Neural progenitor cell (in vitro differentiated cells): Measurements from ENCODE around the gene INPP5D. TPM values are rescaled to one million over a fixed set of nuclear protein-coding genes. Genes with fewer than 3 reads are reported as not detected.

Experiments used
- DNase-seq: peaks from one replicate; pipeline ENCODE4 v3.0.0-alpha.2; 2016; ENCODE audit warnings: low spot score
- H2AFZ ChIP-seq: fragments of 200-600 bp; sonication (generic); replicated peaks from 2 replicates; pipeline ENCODE4 v1.6.1; 2016; ENCODE audit warnings: antibody characterized with exemption
- H3F3A ChIP-seq: fragments of 200-600 bp; sonication (generic); 2 replicates; pipeline ENCODE4 v1.6.1; 2016; ENCODE audit warnings: antibody characterized with exemption, low read depth
- H3K27ac ChIP-seq: fragments of 200-600 bp; sonication (generic); 2 replicates; pipeline ENCODE4 v1.5.1; 2016; ENCODE audit warnings: mild to moderate bottlenecking
- H3K27me3 ChIP-seq: fragments of 200-600 bp; sonication (generic); 2 replicates; pipeline ENCODE4 v1.6.1; 2016; ENCODE audit warnings: mild to moderate bottlenecking, moderate library complexity
- H3K36me3 ChIP-seq: fragments of 200-600 bp; sonication (generic); 2 replicates; pipeline ENCODE4 v1.5.1; 2016
- H3K4me1 ChIP-seq: fragments of 200-600 bp; sonication (generic); 2 replicates; pipeline ENCODE4 v1.6.1; 2016; ENCODE audit warnings: mixed run types
- H3K4me2 ChIP-seq: fragments of 200-600 bp; sonication (generic); 2 replicates; pipeline ENCODE4 v1.6.1; 2016
- H3K4me3 ChIP-seq: fragments of 200-600 bp; sonication (generic); 2 replicates; pipeline ENCODE4 v1.5.1; 2016
- H3K79me2 ChIP-seq: fragments of 200-600 bp; sonication (generic); 2 replicates; pipeline ENCODE4 v1.6.1; 2016; ENCODE audit warnings: low read depth
- H3K9ac ChIP-seq: fragments of 200-600 bp; sonication (generic); 2 replicates; pipeline ENCODE4 v1.6.1; 2016
- H3K9me3 ChIP-seq: fragments of 200-600 bp; sonication (generic); 2 replicates; pipeline ENCODE4 v1.5.1; 2016; ENCODE audit warnings: low read depth
- H4K20me1 ChIP-seq: fragments of 200-600 bp; sonication (generic); 2 replicates; pipeline ENCODE4 v1.6.1; 2016; ENCODE audit warnings: low read depth
- H3K27ac Mint-ChIP-seq: 3 replicates; pipeline ENCODE4 v1.8.0; 2021; ENCODE audit warnings: mixed read lengths
- H3K27me3 Mint-ChIP-seq: 2 replicates; pipeline ENCODE4 v1.8.0; 2022; ENCODE audit warnings: low read depth, mild to moderate bottlenecking, inconsistent platforms, moderate library complexity, mixed read lengths; ENCODE audit not compliant: insufficient read depth
- H3K36me3 Mint-ChIP-seq: 3 replicates; pipeline ENCODE4 v1.8.0; 2021; ENCODE audit warnings: mixed read lengths
- H3K4me1 Mint-ChIP-seq: 3 replicates; pipeline ENCODE4 v1.8.0; 2021; ENCODE audit warnings: mixed read lengths
- H3K4me3 Mint-ChIP-seq: 3 replicates; pipeline ENCODE4 v1.8.0; 2021; ENCODE audit warnings: mild to moderate bottlenecking, moderate library complexity, mixed read lengths
- H3K9me3 Mint-ChIP-seq: 3 replicates; pipeline ENCODE4 v1.8.0; 2020; ENCODE audit warnings: mixed read lengths
- EZH2 ChIP-seq: fragments of 200-600 bp; sonication (generic); IDR thresholded peaks from 2 replicates; pipeline ENCODE4 v1.6.1; 2017; ENCODE audit warnings: antibody characterized with exemption, mild to moderate bottlenecking, moderate library complexity
- EZH2phosphoT487 ChIP-seq: fragments of 200-600 bp; sonication (generic); IDR thresholded peaks from 2 replicates; pipeline ENCODE4 v1.6.1; 2017; ENCODE audit warnings: antibody characterized with exemption
- total RNA-seq: library from RNA; depleted of rRNA; stranded (reverse); fragments of >200 nt; gene quantifications from 2 replicates; pipeline ENCODE4 v1.2.3, GENCODE V29; 2015; ENCODE audit warnings: low replicate concordance
- TF ChIP-seq, protein P1 (sequence below): fragments of 200-600 bp; sonication (generic); IDR thresholded peaks from 2 replicates; pipeline ENCODE4 v1.5.1; 2017; ENCODE audit warnings: antibody characterized with exemption, mild to moderate bottlenecking

INPP5D gene
- total RNA-seq, 1 donor from 2014 or later = 4.2 TPM

DNA sequence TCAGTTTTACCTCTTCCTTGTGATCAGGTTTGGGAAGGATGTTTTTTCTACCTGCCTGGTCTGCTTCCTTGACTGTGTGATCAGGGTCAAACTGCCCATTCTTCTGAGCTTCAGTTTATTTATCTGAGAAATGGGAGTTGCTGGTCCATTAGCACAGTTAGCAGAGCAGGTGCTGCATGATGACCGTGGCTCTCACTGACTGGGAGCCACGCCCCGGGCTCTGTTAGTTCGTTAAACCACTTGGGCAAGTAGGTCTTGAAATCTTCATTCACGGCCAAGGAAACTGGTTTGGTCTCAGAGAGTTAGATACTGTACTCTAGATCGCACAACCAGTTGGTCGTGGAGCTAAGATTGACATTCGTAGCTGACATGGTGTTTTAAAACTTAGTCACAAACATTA lies 41.7 kb downstream of the INPP5D start:
- Histone ChIP-seq H3K9me3 (no peaks in the 10 kb centered on the region), H3K9ac (no peak overlapping the region), H4K20me1 (no peaks in the 10 kb centered on the region), H3K36me3 (no peaks in the 10 kb centered on the region), H3K27me3 (no peaks in the 10 kb centered on the region), H3K27ac (no peak overlapping the region), H3K4me1 (no peaks in the 10 kb centered on the region), H3F3A (no peaks in the 10 kb centered on the region), H3K79me2 (no peaks in the 10 kb centered on the region), H2AFZ (no peak overlapping the region), H3K4me3 (no peak overlapping the region), H3K4me2 (no peak overlapping the region)
- Mint-ChIP-seq H3K9me3 (peaks cover 4% of the 10 kb centered on the region), H3K27me3 (peaks cover 6% of the 10 kb centered on the region), H3K4me1 (peaks cover 7% of the 10 kb centered on the region), H3K27ac (no peak overlapping the region), H3K36me3 (no peaks in the 10 kb centered on the region), H3K4me3 (no peak overlapping the region)
- TF ChIP-seq, protein P1, sequence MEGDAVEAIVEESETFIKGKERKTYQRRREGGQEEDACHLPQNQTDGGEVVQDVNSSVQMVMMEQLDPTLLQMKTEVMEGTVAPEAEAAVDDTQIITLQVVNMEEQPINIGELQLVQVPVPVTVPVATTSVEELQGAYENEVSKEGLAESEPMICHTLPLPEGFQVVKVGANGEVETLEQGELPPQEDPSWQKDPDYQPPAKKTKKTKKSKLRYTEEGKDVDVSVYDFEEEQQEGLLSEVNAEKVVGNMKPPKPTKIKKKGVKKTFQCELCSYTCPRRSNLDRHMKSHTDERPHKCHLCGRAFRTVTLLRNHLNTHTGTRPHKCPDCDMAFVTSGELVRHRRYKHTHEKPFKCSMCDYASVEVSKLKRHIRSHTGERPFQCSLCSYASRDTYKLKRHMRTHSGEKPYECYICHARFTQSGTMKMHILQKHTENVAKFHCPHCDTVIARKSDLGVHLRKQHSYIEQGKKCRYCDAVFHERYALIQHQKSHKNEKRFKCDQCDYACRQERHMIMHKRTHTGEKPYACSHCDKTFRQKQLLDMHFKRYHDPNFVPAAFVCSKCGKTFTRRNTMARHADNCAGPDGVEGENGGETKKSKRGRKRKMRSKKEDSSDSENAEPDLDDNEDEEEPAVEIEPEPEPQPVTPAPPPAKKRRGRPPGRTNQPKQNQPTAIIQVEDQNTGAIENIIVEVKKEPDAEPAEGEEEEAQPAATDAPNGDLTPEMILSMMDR = no peak
- TF ChIP-seq EZH2phosphoT487 (no peak), EZH2 (no peak)
- no peak for DNase-seq

DNA sequence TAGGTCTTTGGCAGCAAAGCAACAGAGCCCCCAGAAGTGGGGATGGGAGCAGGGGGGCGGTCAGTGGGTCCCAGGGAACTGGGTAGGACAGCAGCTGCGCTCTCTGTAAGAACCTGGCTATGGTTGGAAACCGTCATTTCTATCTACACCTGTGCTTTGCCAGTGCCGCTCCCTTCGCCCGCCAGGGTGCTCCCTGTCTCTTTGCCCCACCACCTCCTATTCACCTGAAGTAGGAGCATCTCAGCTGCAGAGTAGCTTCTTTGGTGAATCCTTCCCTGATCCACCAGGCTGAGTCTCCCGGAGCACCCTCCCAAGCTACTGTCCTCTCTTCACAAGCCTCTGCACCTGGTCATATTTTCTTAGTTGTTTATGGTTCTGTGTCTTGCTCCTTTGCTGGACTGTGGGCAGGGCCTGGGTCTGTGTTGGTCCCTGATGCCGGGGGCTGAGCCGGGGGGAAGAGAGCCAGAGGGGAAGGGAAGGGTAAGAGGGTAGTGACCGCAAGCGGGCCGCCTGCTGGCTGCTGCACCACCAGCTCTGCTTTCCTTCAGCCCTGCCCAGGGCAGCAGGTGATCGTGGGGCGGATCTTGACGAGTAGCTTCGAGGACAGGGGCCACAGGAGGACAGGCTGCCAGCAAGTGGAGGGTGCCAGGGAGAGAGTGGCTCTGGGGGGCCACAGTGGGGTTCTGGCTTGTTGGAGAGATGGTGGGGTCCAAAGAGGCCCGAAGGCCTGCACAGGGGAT lies 45.2 kb downstream of the INPP5D start:
- H3K36me3 Mint-ChIP-seq = no peaks in the 10 kb centered on the region
- Histone ChIP-seq H3K9ac (no peak overlapping the region), H3K4me2 (no peak overlapping the region), H3K27me3 (no peaks in the 10 kb centered on the region), H3K79me2 (no peaks in the 10 kb centered on the region), H3K27ac (no peak overlapping the region), H3F3A (no peaks in the 10 kb centered on the region), H2AFZ (no peak overlapping the region), H3K4me3 (no peak overlapping the region), H3K4me1 (no peaks in the 10 kb centered on the region), H3K36me3 (no peaks in the 10 kb centered on the region), H4K20me1 (no peaks in the 10 kb centered on the region), H3K9me3 (no peaks in the 10 kb centered on the region)
- no peak for DNase-seq
- peaks cover 13% of the 10 kb centered on the region for H3K27me3 Mint-ChIP-seq
- H3K27ac Mint-ChIP-seq = no peak overlapping the region
- peaks cover 2% of the 10 kb centered on the region for H3K4me1 Mint-ChIP-seq
- TF ChIP-seq, protein P1 = no peak
- TF ChIP-seq EZH2phosphoT487 = no peak
- H3K4me3 Mint-ChIP-seq = no peak overlapping the region
- H3K9me3 Mint-ChIP-seq = peaks cover 2% of the 10 kb centered on the region

DNA sequence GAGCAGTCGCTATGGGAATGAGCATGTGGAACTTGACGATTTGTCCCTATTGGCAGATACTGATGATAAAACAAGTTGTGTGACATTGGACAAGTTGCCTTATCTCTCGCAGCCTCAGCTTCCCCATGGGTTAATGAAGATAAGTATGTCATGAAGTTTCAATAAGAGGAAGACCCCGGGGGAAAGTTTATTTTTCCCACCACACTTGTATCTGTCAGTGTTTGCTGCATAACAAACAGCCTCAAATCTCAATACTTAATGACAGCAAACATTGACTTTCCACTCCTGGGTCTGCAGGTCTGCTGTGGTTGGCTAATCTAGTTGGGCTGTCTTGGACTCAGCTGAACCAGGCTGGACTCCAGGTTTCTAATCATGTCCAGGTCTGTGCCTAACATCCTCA lies 45.8 kb downstream of the INPP5D start:
- H3K4me1 ChIP-seq = no peaks in the 10 kb centered on the region
- Mint-ChIP-seq H3K36me3 (no peaks in the 10 kb centered on the region), H3K9me3 (peaks cover 2% of the 10 kb centered on the region), H3K4me3 (no peak overlapping the region), H3K4me1 (peaks cover 2% of the 10 kb centered on the region), H3K27me3 (peaks cover 11% of the 10 kb centered on the region), H3K27ac (no peak overlapping the region)
- H3F3A ChIP-seq = no peaks in the 10 kb centered on the region
- TF ChIP-seq EZH2phosphoT487 (no peak), EZH2 (no peak)
- TF ChIP-seq, protein P1 = no peak
- no peaks in the 10 kb centered on the region for H3K9me3 ChIP-seq
- no peaks in the 10 kb centered on the region for H3K79me2 ChIP-seq
- no peak overlapping the region for H3K4me3 ChIP-seq
- no peak overlapping the region for H2AFZ ChIP-seq
- no peaks in the 10 kb centered on the region for H4K20me1 ChIP-seq
- H3K4me2 ChIP-seq = no peak overlapping the region
- DNase-seq = no peak
- H3K27ac ChIP-seq = no peak overlapping the region
- H3K27me3 ChIP-seq = no peaks in the 10 kb centered on the region
- no peak overlapping the region for H3K9ac ChIP-seq
- H3K36me3 ChIP-seq = no peaks in the 10 kb centered on the region
